Liver (tissue), 3 donors: ENCODE measurements around the gene MYO1H.

Experiments
- EGR1 ChIP-seq, 2 donors: IDR thresholded peaks; 2 replicates each; pipeline ENCODE4 v1.6.1; 2016 to 2018; ENCODE audit warnings: antibody characterized with exemption in 2 of 2, low read depth in 2 of 2
- HNF4G ChIP-seq: IDR thresholded peaks from 2 replicates; pipeline ENCODE4 v1.6.1; 2016; ENCODE audit warnings: antibody characterized with exemption
- JUND ChIP-seq, 2 donors: IDR thresholded peaks; 2 replicates each; pipeline ENCODE4 v1.6.1; 2016; ENCODE audit warnings: antibody characterized with exemption in 2 of 2
- SP1 ChIP-seq: IDR thresholded peaks from 2 replicates; pipeline ENCODE4 v1.6.1; 2018; ENCODE audit warnings: antibody characterized with exemption, mild to moderate bottlenecking
- TAF1 ChIP-seq: conservative IDR thresholded peaks from 2 replicates; pipeline ENCODE4 v1.6.1; 2016; ENCODE audit warnings: antibody characterized with exemption, mild to moderate bottlenecking
- YY1 ChIP-seq: IDR thresholded peaks from 2 replicates; pipeline ENCODE4 v1.6.1; 2016; ENCODE audit warnings: antibody characterized with exemption, mild to moderate bottlenecking
- TF ChIP-seq, protein P1 (sequence below): IDR thresholded peaks from 2 replicates; pipeline ENCODE4 v1.6.1; 2016; ENCODE audit warnings: antibody characterized with exemption
- TF ChIP-seq, protein P2 (sequence below): fragments of 150-350 bp; IDR thresholded peaks from 2 replicates; pipeline ENCODE4 v1.5.1; 2017; ENCODE audit warnings: improper control_type of control experiment, low read depth, low read length; ENCODE audit not compliant: missing input control
- TF ChIP-seq, protein P3 (sequence below): IDR thresholded peaks from 2 replicates; pipeline ENCODE4 v1.6.1; 2016; ENCODE audit warnings: antibody characterized with exemption, mild to moderate bottlenecking
- TF ChIP-seq, protein P4 (sequence below): IDR thresholded peaks from 2 replicates; pipeline ENCODE4 v1.6.1; 2016; ENCODE audit warnings: antibody characterized with exemption
- donor health status: healthy.
- donor health status: healthy.

GRCh38 chr12:109479761-109480160 is 132.1 kb downstream of the MYO1H start:
- TF ChIP-seq JUND (IDR thresholded peaks at IDR 0.05) (no peak), YY1 (no peak), TAF1 (no peak), EGR1 (IDR thresholded peaks at IDR 0.05; ENCODE audit: low read depth in 2 of 2) (no peak), SP1 (no peak), HNF4G (no peak)
- TF ChIP-seq, protein P1, sequence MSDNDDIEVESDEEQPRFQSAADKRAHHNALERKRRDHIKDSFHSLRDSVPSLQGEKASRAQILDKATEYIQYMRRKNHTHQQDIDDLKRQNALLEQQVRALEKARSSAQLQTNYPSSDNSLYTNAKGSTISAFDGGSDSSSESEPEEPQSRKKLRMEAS, result no peak
- TF ChIP-seq, protein P2, sequence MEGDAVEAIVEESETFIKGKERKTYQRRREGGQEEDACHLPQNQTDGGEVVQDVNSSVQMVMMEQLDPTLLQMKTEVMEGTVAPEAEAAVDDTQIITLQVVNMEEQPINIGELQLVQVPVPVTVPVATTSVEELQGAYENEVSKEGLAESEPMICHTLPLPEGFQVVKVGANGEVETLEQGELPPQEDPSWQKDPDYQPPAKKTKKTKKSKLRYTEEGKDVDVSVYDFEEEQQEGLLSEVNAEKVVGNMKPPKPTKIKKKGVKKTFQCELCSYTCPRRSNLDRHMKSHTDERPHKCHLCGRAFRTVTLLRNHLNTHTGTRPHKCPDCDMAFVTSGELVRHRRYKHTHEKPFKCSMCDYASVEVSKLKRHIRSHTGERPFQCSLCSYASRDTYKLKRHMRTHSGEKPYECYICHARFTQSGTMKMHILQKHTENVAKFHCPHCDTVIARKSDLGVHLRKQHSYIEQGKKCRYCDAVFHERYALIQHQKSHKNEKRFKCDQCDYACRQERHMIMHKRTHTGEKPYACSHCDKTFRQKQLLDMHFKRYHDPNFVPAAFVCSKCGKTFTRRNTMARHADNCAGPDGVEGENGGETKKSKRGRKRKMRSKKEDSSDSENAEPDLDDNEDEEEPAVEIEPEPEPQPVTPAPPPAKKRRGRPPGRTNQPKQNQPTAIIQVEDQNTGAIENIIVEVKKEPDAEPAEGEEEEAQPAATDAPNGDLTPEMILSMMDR, result no peak
- TF ChIP-seq, protein P3, sequence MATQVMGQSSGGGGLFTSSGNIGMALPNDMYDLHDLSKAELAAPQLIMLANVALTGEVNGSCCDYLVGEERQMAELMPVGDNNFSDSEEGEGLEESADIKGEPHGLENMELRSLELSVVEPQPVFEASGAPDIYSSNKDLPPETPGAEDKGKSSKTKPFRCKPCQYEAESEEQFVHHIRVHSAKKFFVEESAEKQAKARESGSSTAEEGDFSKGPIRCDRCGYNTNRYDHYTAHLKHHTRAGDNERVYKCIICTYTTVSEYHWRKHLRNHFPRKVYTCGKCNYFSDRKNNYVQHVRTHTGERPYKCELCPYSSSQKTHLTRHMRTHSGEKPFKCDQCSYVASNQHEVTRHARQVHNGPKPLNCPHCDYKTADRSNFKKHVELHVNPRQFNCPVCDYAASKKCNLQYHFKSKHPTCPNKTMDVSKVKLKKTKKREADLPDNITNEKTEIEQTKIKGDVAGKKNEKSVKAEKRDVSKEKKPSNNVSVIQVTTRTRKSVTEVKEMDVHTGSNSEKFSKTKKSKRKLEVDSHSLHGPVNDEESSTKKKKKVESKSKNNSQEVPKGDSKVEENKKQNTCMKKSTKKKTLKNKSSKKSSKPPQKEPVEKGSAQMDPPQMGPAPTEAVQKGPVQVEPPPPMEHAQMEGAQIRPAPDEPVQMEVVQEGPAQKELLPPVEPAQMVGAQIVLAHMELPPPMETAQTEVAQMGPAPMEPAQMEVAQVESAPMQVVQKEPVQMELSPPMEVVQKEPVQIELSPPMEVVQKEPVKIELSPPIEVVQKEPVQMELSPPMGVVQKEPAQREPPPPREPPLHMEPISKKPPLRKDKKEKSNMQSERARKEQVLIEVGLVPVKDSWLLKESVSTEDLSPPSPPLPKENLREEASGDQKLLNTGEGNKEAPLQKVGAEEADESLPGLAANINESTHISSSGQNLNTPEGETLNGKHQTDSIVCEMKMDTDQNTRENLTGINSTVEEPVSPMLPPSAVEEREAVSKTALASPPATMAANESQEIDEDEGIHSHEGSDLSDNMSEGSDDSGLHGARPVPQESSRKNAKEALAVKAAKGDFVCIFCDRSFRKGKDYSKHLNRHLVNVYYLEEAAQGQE, result no peak
- TF ChIP-seq, protein P4, sequence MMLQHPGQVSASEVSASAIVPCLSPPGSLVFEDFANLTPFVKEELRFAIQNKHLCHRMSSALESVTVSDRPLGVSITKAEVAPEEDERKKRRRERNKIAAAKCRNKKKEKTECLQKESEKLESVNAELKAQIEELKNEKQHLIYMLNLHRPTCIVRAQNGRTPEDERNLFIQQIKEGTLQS, result no peak
